H9 (cell line): Measurements from ENCODE around the gene SCFD1. TPM values are rescaled to one million over a fixed set of nuclear protein-coding genes. Genes with fewer than 3 reads are reported as not detected.

Source experiments
- DNase-seq: peaks from one replicate; pipeline ENCODE4 v3.0.0-alpha.2; 2017
- H2AFZ ChIP-seq: one replicate; pipeline ENCODE4 v1.6.1; 2013; ENCODE audit warnings: mild to moderate bottlenecking, low read length, control low read depth, moderate library complexity
- H2AK5ac ChIP-seq: 2 replicates; pipeline ENCODE4 v1.6.1; 2013; ENCODE audit warnings: low read length, control low read depth, mixed read lengths; ENCODE audit not compliant: insufficient read length
- H2BK120ac ChIP-seq: one replicate; pipeline ENCODE4 v1.6.1; 2013; ENCODE audit warnings: low read depth, mild to moderate bottlenecking, low read length, control low read depth, inconsistent platforms; ENCODE audit not compliant: poor library complexity, severe bottlenecking
- H2BK12ac ChIP-seq: 2 replicates; pipeline ENCODE4 v1.6.1; 2013; ENCODE audit warnings: low read length, control low read depth, mixed read lengths, low read depth; ENCODE audit not compliant: insufficient read length
- H2BK15ac ChIP-seq: 2 replicates; pipeline ENCODE4 v1.6.1; 2013; ENCODE audit warnings: low read depth, low read length, control low read depth
- H2BK20ac ChIP-seq: one replicate; pipeline ENCODE4 v1.6.1; 2013; ENCODE audit warnings: low read depth, mild to moderate bottlenecking, low read length, control low read depth, inconsistent platforms; ENCODE audit not compliant: poor library complexity, severe bottlenecking
- H2BK5ac ChIP-seq: 2 replicates; pipeline ENCODE4 v1.6.1; 2013; ENCODE audit warnings: low read length, control low read depth, mixed read lengths; ENCODE audit not compliant: insufficient read length
- H3K14ac ChIP-seq: 2 replicates; pipeline ENCODE4 v1.6.1; 2013; ENCODE audit warnings: low read length, control low read depth; ENCODE audit not compliant: insufficient read depth
- H3K18ac ChIP-seq: 2 replicates; pipeline ENCODE4 v1.6.1; 2013; ENCODE audit warnings: low read depth, mild to moderate bottlenecking, mixed read lengths, low read length, control low read depth; ENCODE audit not compliant: insufficient read length
- H3K23ac ChIP-seq: 2 replicates; pipeline ENCODE4 v1.6.1; 2013; ENCODE audit warnings: low read length, control low read depth, mixed read lengths, low read depth; ENCODE audit not compliant: insufficient read length
- H3K23me2 ChIP-seq: 2 replicates; pipeline ENCODE4 v1.6.1; 2013; ENCODE audit warnings: low read depth, mild to moderate bottlenecking, mixed read lengths, low read length, control low read depth; ENCODE audit not compliant: insufficient read length, poor library complexity, severe bottlenecking
- H3K27ac ChIP-seq: 2 replicates; pipeline ENCODE4 v1.5.1; 2013; ENCODE audit warnings: low read length, control low read depth, mixed read lengths, low read depth; ENCODE audit not compliant: insufficient read length
- H3K27me3 ChIP-seq: 2 replicates; pipeline ENCODE4 v1.6.1; 2013; ENCODE audit warnings: low read length, control low read depth, inconsistent platforms; ENCODE audit not compliant: insufficient read depth
- H3K4ac ChIP-seq: 2 replicates; pipeline ENCODE4 v1.6.1; 2013; ENCODE audit warnings: low read depth, mild to moderate bottlenecking, control low read depth, inconsistent platforms, low read length, moderate library complexity
- H3K4me1 ChIP-seq: 2 replicates; pipeline ENCODE4 v1.6.1; 2013; ENCODE audit warnings: low read length, control low read depth, inconsistent platforms; ENCODE audit not compliant: insufficient read depth
- H3K4me2 ChIP-seq: 2 replicates; pipeline ENCODE4 v1.6.1; 2013; ENCODE audit warnings: low read length, control low read depth, mixed read lengths; ENCODE audit not compliant: insufficient read length, insufficient read depth
- H3K56ac ChIP-seq: 2 replicates; pipeline ENCODE4 v1.6.1; 2013; ENCODE audit warnings: low read depth, mild to moderate bottlenecking, mixed read lengths, low read length, control low read depth; ENCODE audit not compliant: insufficient read length
- H3K79me1 ChIP-seq: 2 replicates; pipeline ENCODE4 v1.6.1; 2013; ENCODE audit warnings: low read depth, mild to moderate bottlenecking, moderate library complexity, low read length, control low read depth, inconsistent platforms; ENCODE audit not compliant: insufficient read depth, poor library complexity, severe bottlenecking
- H3K79me2 ChIP-seq: 2 replicates; pipeline ENCODE4 v1.6.1; 2013; ENCODE audit warnings: low read length, control low read depth, inconsistent platforms; ENCODE audit not compliant: insufficient read depth
- H3K9ac ChIP-seq: 2 replicates; pipeline ENCODE4 v1.6.1; 2013; ENCODE audit warnings: low read length, control low read depth, mixed read lengths; ENCODE audit not compliant: insufficient read length; ENCODE audit errors: extremely low read depth
- H3K9me3 ChIP-seq: one replicate; pipeline ENCODE4 v1.6.1; 2013; ENCODE audit warnings: low read depth, low read length, inconsistent platforms; ENCODE audit not compliant: control insufficient read depth
- H3T11ph ChIP-seq: one replicate; pipeline ENCODE4 v1.6.1; 2013; ENCODE audit warnings: mild to moderate bottlenecking, low read length, control low read depth, inconsistent platforms
- H4K20me1 ChIP-seq: one replicate; pipeline ENCODE4 v1.6.1; 2013; ENCODE audit not compliant: control insufficient read depth, insufficient read length, insufficient read depth
- H4K5ac ChIP-seq: 2 replicates; pipeline ENCODE4 v1.6.1; 2013; ENCODE audit warnings: low read depth, mild to moderate bottlenecking, mixed read lengths, low read length, control low read depth; ENCODE audit not compliant: insufficient read length
- H4K8ac ChIP-seq: replicated peaks from 2 replicates; pipeline ENCODE4 v1.6.1; 2013; ENCODE audit warnings: low read length, control low read depth, mixed read lengths, low read depth; ENCODE audit not compliant: insufficient read length
- H4K91ac ChIP-seq: 2 replicates; pipeline ENCODE4 v1.6.1; 2013; ENCODE audit warnings: low read depth, mild to moderate bottlenecking, moderate library complexity, mixed read lengths, low read length, control low read depth; ENCODE audit not compliant: insufficient read length
- H3K27ac Mint-ChIP-seq, 3 experiments: 2 replicates in 2 of 3; 3 replicates in 1 of 3; pipeline ENCODE4 v1.8.0; 2020 to 2021; ENCODE audit warnings: mixed read lengths in 3 of 3, mild to moderate bottlenecking in 1 of 3, moderate library complexity in 1 of 3
- H3K27me3 Mint-ChIP-seq: 2 replicates; pipeline ENCODE4 v1.8.0; 2021; ENCODE audit warnings: low read depth, mild to moderate bottlenecking, moderate library complexity, mixed read lengths
- H3K36me3 Mint-ChIP-seq, 3 experiments: 2 replicates in 2 of 3; 3 replicates in 1 of 3; pipeline ENCODE4 v1.8.0; 2020 to 2021; ENCODE audit warnings: low read depth in 3 of 3, mixed read lengths in 3 of 3; ENCODE audit not compliant: insufficient read depth in 1 of 3
- H3K4me1 Mint-ChIP-seq, 2 experiments: 2 replicates each; pipeline ENCODE4 v1.8.0; 2020; ENCODE audit warnings: mixed read lengths in 2 of 2
- H3K4me3 Mint-ChIP-seq, 2 experiments: 2 replicates in 1 of 2; 3 replicates in 1 of 2; pipeline ENCODE4 v1.8.0; 2020 to 2021; ENCODE audit warnings: mild to moderate bottlenecking in 2 of 2, mixed read lengths in 2 of 2, moderate library complexity in 1 of 2
- H3K9me3 Mint-ChIP-seq, 2 experiments: 2 replicates in 1 of 2; 3 replicates in 1 of 2; pipeline ENCODE4 v1.8.0; 2020; ENCODE audit warnings: mild to moderate bottlenecking in 2 of 2, mixed read lengths in 2 of 2, moderate library complexity in 1 of 2
- total RNA-seq: library from RNA; stranded (reverse); gene quantifications from 2 replicates; pipeline ENCODE4 v1.2.1, GENCODE V29; 2021
- TF ChIP-seq, protein P1 (sequence below): fragments of 200-600 bp; sonication (generic); conservative IDR thresholded peaks from 3 replicates; pipeline ENCODE4 v1.8.0; 2021; ENCODE audit warnings: antibody characterized with exemption, mild to moderate bottlenecking

The SCFD1 gene
- total RNA-seq, 1 experiment from 2014 or later = 85.2 TPM

DNA sequence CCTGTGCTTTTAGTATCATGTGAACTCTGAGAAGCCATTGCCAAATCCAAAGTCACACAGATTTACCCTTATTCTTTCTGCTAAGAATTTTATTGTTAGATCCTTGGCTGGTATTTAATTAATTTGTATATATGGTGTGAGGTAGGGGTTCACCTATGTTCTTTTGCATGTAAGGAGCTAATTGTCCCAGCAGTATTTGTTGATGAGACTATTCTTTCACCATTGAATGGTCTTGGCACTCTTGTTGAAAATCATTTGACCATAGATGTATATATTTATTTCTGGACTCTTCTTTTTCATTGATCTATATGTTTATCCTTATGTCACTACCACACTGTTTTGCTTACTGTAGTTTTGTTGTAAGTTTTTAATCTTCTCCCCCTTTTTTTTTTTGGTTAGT lies 36.9 kb upstream of the SCFD1 start:
- no peaks in the 10 kb centered on the region for H4K20me1 ChIP-seq
- no peaks in the 10 kb centered on the region for H3K9me3 ChIP-seq
- H2BK20ac ChIP-seq = no peak overlapping the region
- H2BK5ac ChIP-seq = no peak overlapping the region
- no peak overlapping the region for H4K8ac ChIP-seq
- H2AK5ac ChIP-seq = no peak overlapping the region
- Mint-ChIP-seq H3K27ac (no peak overlapping the region), H3K27me3 (no peaks in the 10 kb centered on the region; the same call in 1 of the 2 replicates), H3K36me3 (peaks cover 43 to 77% (median 55%) of the 10 kb centered on the region in 3 experiments), H3K4me1 (no peaks in the 10 kb centered on the region), H3K9me3 (peaks cover 19 to 24% of the 10 kb centered on the region in 2 experiments), H3K4me3 (no peak overlapping the region)
- H3K56ac ChIP-seq = no peak overlapping the region
- no peak overlapping the region for H3K27ac ChIP-seq
- no peaks in the 10 kb centered on the region for H3K4me1 ChIP-seq
- H3K14ac ChIP-seq = no peak overlapping the region
- TF ChIP-seq, protein P1, sequence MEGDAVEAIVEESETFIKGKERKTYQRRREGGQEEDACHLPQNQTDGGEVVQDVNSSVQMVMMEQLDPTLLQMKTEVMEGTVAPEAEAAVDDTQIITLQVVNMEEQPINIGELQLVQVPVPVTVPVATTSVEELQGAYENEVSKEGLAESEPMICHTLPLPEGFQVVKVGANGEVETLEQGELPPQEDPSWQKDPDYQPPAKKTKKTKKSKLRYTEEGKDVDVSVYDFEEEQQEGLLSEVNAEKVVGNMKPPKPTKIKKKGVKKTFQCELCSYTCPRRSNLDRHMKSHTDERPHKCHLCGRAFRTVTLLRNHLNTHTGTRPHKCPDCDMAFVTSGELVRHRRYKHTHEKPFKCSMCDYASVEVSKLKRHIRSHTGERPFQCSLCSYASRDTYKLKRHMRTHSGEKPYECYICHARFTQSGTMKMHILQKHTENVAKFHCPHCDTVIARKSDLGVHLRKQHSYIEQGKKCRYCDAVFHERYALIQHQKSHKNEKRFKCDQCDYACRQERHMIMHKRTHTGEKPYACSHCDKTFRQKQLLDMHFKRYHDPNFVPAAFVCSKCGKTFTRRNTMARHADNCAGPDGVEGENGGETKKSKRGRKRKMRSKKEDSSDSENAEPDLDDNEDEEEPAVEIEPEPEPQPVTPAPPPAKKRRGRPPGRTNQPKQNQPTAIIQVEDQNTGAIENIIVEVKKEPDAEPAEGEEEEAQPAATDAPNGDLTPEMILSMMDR = no peak
- peaks cover 6% of the 10 kb centered on the region for H3K79me1 ChIP-seq
- no peak overlapping the region for H3K4me2 ChIP-seq
- H2BK15ac ChIP-seq = no peak overlapping the region
- no peak overlapping the region for H2BK120ac ChIP-seq
- no peak overlapping the region for H3K4ac ChIP-seq
- no peak overlapping the region for H2AFZ ChIP-seq
- no peak overlapping the region for H3K9ac ChIP-seq
- no peak overlapping the region for H3K18ac ChIP-seq
- no peak overlapping the region for H3K23ac ChIP-seq
- H3K27me3 ChIP-seq = no peaks in the 10 kb centered on the region
- no peak overlapping the region for H4K5ac ChIP-seq
- no peak overlapping the region for H2BK12ac ChIP-seq
- no peaks in the 10 kb centered on the region for H3K23me2 ChIP-seq
- no peak overlapping the region for H4K91ac ChIP-seq
- DNase-seq = no peak
- no peak overlapping the region for H3T11ph ChIP-seq
- H3K79me2 ChIP-seq = peaks cover 12% of the 10 kb centered on the region; the same call in 1 of the 2 replicates
